ENCODE data around the gene OGDH.

OGDH gene

GRCh38 chr7:44634839-44635591, 28.6 kb downstream of the OGDH start:
- Histone ChIP-seq H2AFZ (ENCODE audit: low read length) (no peak overlapping the region), H3F3A (ENCODE audit: insufficient read depth, low read length) (no peaks in the 10 kb centered on the region), H3K4me3 (ENCODE audit: low read depth, low read length, poor library complexity, severe bottlenecking) (no peak overlapping the region), H3K27ac (ENCODE audit: low read depth, low read length, poor library complexity, severe bottlenecking) (peak overlapping the region; percentile 95), H3K9me3 (ENCODE audit: low read length) (no peaks in the 10 kb centered on the region), H3K4me2 (ENCODE audit: low read length) (no peak overlapping the region), H3K4me1 (ENCODE audit: insufficient read depth, low read length, severe bottlenecking) (peaks cover 62% of the 10 kb centered on the region), H4K20me1 (ENCODE audit: insufficient read depth, low read length) (no peaks in the 10 kb centered on the region), H3K9ac (ENCODE audit: low read length) (no peak overlapping the region), H3K79me2 (ENCODE audit: insufficient read depth, low read length) (no peaks in the 10 kb centered on the region), H3K9me2 (ENCODE audit: low read depth, low read length) (no peaks in the 10 kb centered on the region), H3K36me3 (ENCODE audit: insufficient read depth, low read length) (no peaks in the 10 kb centered on the region; the same call in none of the 2 replicates), H3K27me3 (ENCODE audit: insufficient read depth, low read length) (no peaks in the 10 kb centered on the region)
- TF ChIP-seq, protein P1, sequence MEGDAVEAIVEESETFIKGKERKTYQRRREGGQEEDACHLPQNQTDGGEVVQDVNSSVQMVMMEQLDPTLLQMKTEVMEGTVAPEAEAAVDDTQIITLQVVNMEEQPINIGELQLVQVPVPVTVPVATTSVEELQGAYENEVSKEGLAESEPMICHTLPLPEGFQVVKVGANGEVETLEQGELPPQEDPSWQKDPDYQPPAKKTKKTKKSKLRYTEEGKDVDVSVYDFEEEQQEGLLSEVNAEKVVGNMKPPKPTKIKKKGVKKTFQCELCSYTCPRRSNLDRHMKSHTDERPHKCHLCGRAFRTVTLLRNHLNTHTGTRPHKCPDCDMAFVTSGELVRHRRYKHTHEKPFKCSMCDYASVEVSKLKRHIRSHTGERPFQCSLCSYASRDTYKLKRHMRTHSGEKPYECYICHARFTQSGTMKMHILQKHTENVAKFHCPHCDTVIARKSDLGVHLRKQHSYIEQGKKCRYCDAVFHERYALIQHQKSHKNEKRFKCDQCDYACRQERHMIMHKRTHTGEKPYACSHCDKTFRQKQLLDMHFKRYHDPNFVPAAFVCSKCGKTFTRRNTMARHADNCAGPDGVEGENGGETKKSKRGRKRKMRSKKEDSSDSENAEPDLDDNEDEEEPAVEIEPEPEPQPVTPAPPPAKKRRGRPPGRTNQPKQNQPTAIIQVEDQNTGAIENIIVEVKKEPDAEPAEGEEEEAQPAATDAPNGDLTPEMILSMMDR (IDR thresholded peaks at IDR 0.05; ENCODE audit: low read length), result no peak
- TF ChIP-seq EZH2 (IDR thresholded peaks at IDR 0.05; ENCODE audit: borderline replicate concordance, low read length), result no peak

DNA sequence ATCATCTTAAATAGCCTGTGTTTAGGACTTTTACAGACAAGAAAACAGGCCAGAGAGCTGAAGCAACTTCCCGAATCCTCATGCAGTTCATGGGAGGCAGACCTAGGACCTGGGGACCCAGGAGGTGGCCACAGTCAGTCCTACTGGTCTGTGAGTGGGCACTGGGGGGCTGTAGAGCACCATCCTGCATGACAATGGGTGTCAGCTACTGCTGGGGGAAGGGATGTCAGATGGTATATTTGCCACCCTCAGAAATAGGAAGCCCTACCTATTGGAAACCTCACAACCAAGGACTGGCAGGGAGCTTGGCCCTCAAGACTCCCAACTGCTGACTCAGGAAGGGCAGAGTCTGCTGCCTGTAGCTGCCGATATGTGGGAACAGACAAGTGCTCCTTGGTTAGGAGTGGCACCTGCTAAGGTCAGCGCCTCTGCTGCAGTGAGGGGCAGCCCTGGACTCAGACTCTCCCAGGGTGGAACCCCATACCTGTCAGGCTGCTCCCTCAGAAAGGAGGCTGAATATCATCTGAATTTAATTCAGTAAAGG, 29.7 kb downstream of the OGDH start:
- no peaks in the 10 kb centered on the region for H3K79me2 ChIP-seq (ENCODE audit: insufficient read depth, low read length)
- H3K27me3 ChIP-seq (ENCODE audit: insufficient read depth, low read length), result no peaks in the 10 kb centered on the region
- no peak overlapping the region for H3K4me3 ChIP-seq (ENCODE audit: low read depth, low read length, poor library complexity, severe bottlenecking)
- no peaks in the 10 kb centered on the region for H4K20me1 ChIP-seq (ENCODE audit: insufficient read depth, low read length)
- no peaks in the 10 kb centered on the region for H3K9me3 ChIP-seq (ENCODE audit: low read length)
- peaks cover 51% of the 10 kb centered on the region for H3K4me1 ChIP-seq (ENCODE audit: insufficient read depth, low read length, severe bottlenecking)
- H3K27ac ChIP-seq (ENCODE audit: low read depth, low read length, poor library complexity, severe bottlenecking), result peak overlapping the region; percentile 2
- no peak overlapping the region for H3K4me2 ChIP-seq (ENCODE audit: low read length)
- no peaks in the 10 kb centered on the region for H3K9me2 ChIP-seq (ENCODE audit: low read depth, low read length)
- H2AFZ ChIP-seq (ENCODE audit: low read length), result no peak overlapping the region
- no peak overlapping the region for H3K9ac ChIP-seq (ENCODE audit: low read length)
- H3F3A ChIP-seq (ENCODE audit: insufficient read depth, low read length), result no peaks in the 10 kb centered on the region
- TF ChIP-seq, protein P1 (IDR thresholded peaks at IDR 0.05; ENCODE audit: low read length), result no peak
- no peak for TF ChIP-seq EZH2 (IDR thresholded peaks at IDR 0.05; ENCODE audit: borderline replicate concordance, low read length)
- no peaks in the 10 kb centered on the region; the same call in none of the 2 replicates for H3K36me3 ChIP-seq (ENCODE audit: insufficient read depth, low read length)

- TF ChIP-seq, protein P1 (IDR thresholded peaks at IDR 0.05; ENCODE audit: low read length), result no peak
- no peak for TF ChIP-seq EZH2 (IDR thresholded peaks at IDR 0.05; ENCODE audit: borderline replicate concordance, low read length)
- Histone ChIP-seq H3K4me2 (ENCODE audit: low read length) (no peak overlapping the region), H3K9me2 (ENCODE audit: low read depth, low read length) (no peaks in the 10 kb centered on the region), H3K36me3 (ENCODE audit: insufficient read depth, low read length) (no peaks in the 10 kb centered on the region; the same call in none of the 2 replicates), H3F3A (ENCODE audit: insufficient read depth, low read length) (no peaks in the 10 kb centered on the region), H3K4me3 (ENCODE audit: low read depth, low read length, poor library complexity, severe bottlenecking) (no peak overlapping the region), H3K9ac (ENCODE audit: low read length) (no peak overlapping the region), H3K9me3 (ENCODE audit: low read length) (no peaks in the 10 kb centered on the region), H3K79me2 (ENCODE audit: insufficient read depth, low read length) (no peaks in the 10 kb centered on the region), H2AFZ (ENCODE audit: low read length) (no peak overlapping the region), H4K20me1 (ENCODE audit: insufficient read depth, low read length) (no peaks in the 10 kb centered on the region), H3K27ac (ENCODE audit: low read depth, low read length, poor library complexity, severe bottlenecking) (peak overlapping the region; percentile 2), H3K4me1 (ENCODE audit: insufficient read depth, low read length, severe bottlenecking) (peaks cover 43% of the 10 kb centered on the region), H3K27me3 (ENCODE audit: insufficient read depth, low read length) (no peaks in the 10 kb centered on the region)
These were observed 30.5 kb downstream of the OGDH start for GRCh38 chr7:44636926-44637325.

All from OCI-LY1 (cell line).